Aorta (tissue), 5 donors: ENCODE data around the gene CXCL3. TPM values are rescaled to one million over a fixed set of nuclear protein-coding genes. Genes with fewer than 3 reads are reported as not detected.

ENCODE experiments used
- ATAC-seq: fragments of 200-7000 bp; cut with Tn5 transposase; one replicate; pipeline ENCODE4 v1.9.1; 2022; ENCODE audit warnings: moderate library complexity; ENCODE audit not compliant: low FRiP score
- DNase-seq, 2 donors: peaks; one replicate each; pipeline ENCODE4 v3.0.0-alpha.2; 2020
- H3K27ac ChIP-seq, 2 donors: one replicate each; pipeline ENCODE4 v1.5.1; 2013; ENCODE audit warnings: low read length in 2 of 2, mild to moderate bottlenecking in 2 of 2, moderate library complexity in 2 of 2, control low read depth in 1 of 2, inconsistent platforms in 1 of 2, low read depth in 1 of 2
- H3K27me3 ChIP-seq, 2 donors: one replicate each; pipeline ENCODE4 v1.6.1; 2013; ENCODE audit warnings: control low read depth in 1 of 2, low read length in 1 of 2, mild to moderate bottlenecking in 1 of 2, moderate library complexity in 1 of 2; ENCODE audit not compliant: insufficient read depth in 2 of 2, control insufficient read depth in 1 of 2
- H3K36me3 ChIP-seq, 2 donors: one replicate each; pipeline ENCODE4 v1.6.1; 2013; ENCODE audit warnings: control low read depth in 1 of 2, low read length in 1 of 2, mild to moderate bottlenecking in 1 of 2; ENCODE audit not compliant: insufficient read depth in 2 of 2, control insufficient read depth in 1 of 2
- H3K4me1 ChIP-seq, 2 donors: one replicate each; pipeline ENCODE4 v1.6.1; 2013; ENCODE audit warnings: low read length in 2 of 2, control low read depth in 1 of 2, mild to moderate bottlenecking in 1 of 2, moderate library complexity in 1 of 2; ENCODE audit not compliant: insufficient read depth in 2 of 2, control insufficient read depth in 1 of 2
- H3K4me3 ChIP-seq, 2 donors: one replicate each; pipeline ENCODE4 v1.5.1; 2013; ENCODE audit warnings: low read length in 2 of 2, control low read depth in 1 of 2, mild to moderate bottlenecking in 1 of 2
- H3K9me3 ChIP-seq: one replicate; pipeline ENCODE4 v1.6.1; 2013; ENCODE audit warnings: mild to moderate bottlenecking, low read length; ENCODE audit not compliant: control insufficient read depth
- WGBS, 2 donors: extraction: QIAGEN DNeasy Blood & Tissue Kit; methylation state at CpG; one replicate each; pipeline ENCODE4 v1.1.7; 2013; 5-methylcytosine and 5-hydroxymethylcytosine counted together
- intact Hi-C, 2 donors: fragments of 100-400 bp; cut with DNase I; formaldehyde crosslinking; loops; one replicate each; pipeline versions ENCODE4 v1.14.2 to v1.15.0; 2022
- polyA plus RNA-seq, 2 donors: library from polyadenylated mRNA; stranded (reverse); fragments of 200-250 nt; gene quantifications; one replicate each; pipeline ENCODE4 v1.2.3, GENCODE V29; 2013
- total RNA-seq, 2 donors: library from RNA; stranded (reverse); fragmentation: NEBNext Ultra II Directional; extraction: Animal tissue kit (Norgen Biotek cat#: 25700); gene quantifications; one replicate each; pipeline ENCODE4 v1.2.1, GENCODE V29; 2021
- donor health status: healthy with polysubstance abuse.
- donor health status: Bipolar disorder and iron deficiency.
- donor health status: DM: no; HTN: no; CAD: no.
- donor health status: DM: no; HTN: no; CAD: no.
- donor health status: DM: yes; HTN: yes; CAD: no.

CXCL3 gene
- total and polyA plus RNA-seq, 4 donors: 0.64 to 12.1 (median 2.3) TPM

DNA sequence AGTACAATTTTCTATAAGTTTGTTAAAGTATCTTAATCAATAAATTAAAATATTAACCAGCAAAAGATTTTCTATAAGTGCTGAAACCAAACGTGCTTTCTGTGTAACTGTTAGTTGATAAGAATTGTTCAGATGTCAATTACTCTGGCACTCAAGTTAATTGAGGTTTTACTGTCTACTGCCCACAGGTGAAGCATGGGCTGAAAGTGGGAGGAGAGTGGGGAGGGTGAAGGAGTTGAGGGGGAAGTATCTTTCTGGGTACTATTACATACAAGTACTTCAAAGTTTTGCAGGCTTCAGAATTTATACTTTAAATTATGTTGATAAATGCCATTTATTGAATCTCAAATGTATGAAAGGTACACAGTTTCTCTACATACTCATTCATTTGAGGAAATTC, 19.1 kb upstream of the CXCL3 start:
- H3K36me3 ChIP-seq: no peaks in the 10 kb centered on the region
- H3K27me3 ChIP-seq: no peaks in the 10 kb centered on the region
- ATAC-seq: no peak
- no peak overlapping the region for H3K27ac ChIP-seq
- intact Hi-C loops: no loop called here
- peaks cover 2% of the 10 kb centered on the region for H3K9me3 ChIP-seq
- WGBS, 2 donors: 57 to 65% methylated on average over 1 of the region's 1 CpG
- no peaks in the 10 kb centered on the region for H3K4me1 ChIP-seq
- no peak for DNase-seq
- no peak overlapping the region for H3K4me3 ChIP-seq

DNA sequence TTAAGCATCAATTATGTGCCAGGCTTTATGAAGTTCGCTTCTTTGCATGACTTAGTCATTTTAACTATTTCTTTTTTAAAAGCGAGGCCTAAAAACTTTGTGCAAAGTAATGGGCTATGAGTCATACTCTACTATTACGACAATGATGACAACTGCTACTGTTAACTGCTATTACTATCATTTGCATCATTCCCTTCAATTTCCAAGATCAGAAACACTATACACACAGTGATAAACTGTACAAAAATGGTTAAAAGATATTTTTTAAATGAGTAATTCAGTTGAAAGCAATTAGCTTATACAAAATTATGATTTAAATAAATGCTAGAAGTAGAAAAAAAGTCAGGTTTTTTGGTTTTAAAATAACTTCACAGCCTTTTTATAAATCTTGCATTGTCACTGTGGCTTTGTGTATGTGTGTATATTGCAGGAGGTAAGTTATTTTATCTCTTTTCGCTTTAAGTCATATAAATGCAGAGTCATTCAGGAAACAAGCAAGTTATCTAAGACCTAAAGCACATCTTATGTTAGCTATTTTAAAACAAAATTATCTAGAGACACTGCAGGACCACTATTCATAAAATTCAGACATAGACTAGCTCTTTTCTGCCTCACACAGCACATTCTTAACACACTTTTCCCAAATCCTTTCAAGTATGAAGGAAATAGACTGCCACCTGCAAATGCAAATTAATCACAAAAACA, 18.5 kb upstream of the CXCL3 start:
- no peaks in the 10 kb centered on the region for H3K27me3 ChIP-seq
- no peak for DNase-seq
- H3K4me1 ChIP-seq: no peaks in the 10 kb centered on the region
- no peak overlapping the region for H3K27ac ChIP-seq
- intact Hi-C loops: no loop called here
- no peak overlapping the region for H3K4me3 ChIP-seq
- H3K36me3 ChIP-seq: no peaks in the 10 kb centered on the region
- H3K9me3 ChIP-seq: peaks cover 2% of the 10 kb centered on the region
- WGBS, 2 donors: 80% methylated on average over 4 of the region's 4 CpGs
- ATAC-seq: no peak

DNA sequence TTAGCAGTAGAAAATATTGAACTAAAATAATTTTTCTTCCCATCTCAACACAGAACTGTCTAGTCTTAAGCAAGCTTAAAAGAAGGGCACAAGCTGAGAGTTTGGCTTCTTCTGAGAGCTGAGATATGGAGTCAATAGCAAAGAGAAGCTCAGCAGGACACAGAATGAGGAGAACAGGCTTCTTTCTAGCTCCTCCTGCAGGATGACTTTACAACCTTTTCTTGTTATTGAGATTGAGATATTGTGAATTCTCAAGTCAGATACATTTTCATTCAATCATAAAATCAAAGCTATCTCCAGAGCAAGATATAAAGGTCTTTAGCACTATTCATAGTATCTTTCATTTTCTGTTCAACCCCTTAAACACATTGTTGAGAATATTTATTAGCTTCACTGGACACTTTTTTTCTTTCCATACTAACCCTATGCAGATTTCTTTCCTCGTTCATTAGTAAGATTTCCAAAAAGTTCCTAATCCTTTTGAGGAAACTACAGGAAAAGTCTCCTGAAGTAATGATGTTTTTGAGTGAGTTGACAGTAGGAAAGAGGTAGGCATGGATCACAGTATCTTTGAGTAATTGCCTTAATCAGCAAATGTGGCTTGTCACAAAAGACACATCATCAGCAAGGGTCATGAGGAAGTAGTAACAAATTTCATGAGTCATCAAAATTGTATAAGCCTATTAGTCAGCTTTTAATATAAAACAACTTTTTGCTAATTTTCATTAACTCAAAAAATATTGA, 17.8 kb upstream of the CXCL3 start:
- H3K36me3 ChIP-seq: no peaks in the 10 kb centered on the region
- DNase-seq (no peak), ATAC-seq (no peak)
- no peaks in the 10 kb centered on the region for H3K27me3 ChIP-seq
- intact Hi-C loops: no loop called here
- H3K27ac ChIP-seq: no peak overlapping the region
- 0% methylated on average over 1 of the region's 1 CpG for WGBS, 2 donors
- no peaks in the 10 kb centered on the region for H3K4me1 ChIP-seq
- no peak overlapping the region for H3K4me3 ChIP-seq
- peaks cover under 1% of the 10 kb centered on the region for H3K9me3 ChIP-seq

DNA sequence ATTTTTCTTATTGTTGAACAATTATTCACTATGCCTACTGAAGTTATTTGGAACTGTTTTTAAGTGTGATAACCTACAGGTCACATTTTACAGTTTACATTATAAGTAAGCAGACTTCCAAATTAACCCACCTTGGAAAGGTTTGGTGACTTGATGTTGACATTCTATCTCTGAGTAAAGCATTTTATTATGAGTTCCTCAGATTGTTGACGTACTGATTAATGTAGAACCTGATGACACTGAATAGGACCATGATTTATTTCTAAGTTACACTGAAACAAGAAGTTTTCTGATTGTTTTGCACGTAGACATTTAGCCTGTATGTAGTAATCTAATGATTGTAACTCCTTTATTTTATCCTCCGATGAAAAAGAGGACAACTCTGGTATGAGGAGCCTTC, 17.0 kb upstream of the CXCL3 start:
- Histone ChIP-seq H3K4me3 (no peak overlapping the region), H3K9me3 (no peaks in the 10 kb centered on the region), H3K4me1 (no peaks in the 10 kb centered on the region), H3K36me3 (no peaks in the 10 kb centered on the region), H3K27ac (no peak overlapping the region), H3K27me3 (no peaks in the 10 kb centered on the region)
- intact Hi-C loops: no loop called here
- no peak for ATAC-seq
- no peak for DNase-seq
- WGBS, 2 donors: 72 to 73% methylated on average over 3 of the region's 3 CpGs

DNA sequence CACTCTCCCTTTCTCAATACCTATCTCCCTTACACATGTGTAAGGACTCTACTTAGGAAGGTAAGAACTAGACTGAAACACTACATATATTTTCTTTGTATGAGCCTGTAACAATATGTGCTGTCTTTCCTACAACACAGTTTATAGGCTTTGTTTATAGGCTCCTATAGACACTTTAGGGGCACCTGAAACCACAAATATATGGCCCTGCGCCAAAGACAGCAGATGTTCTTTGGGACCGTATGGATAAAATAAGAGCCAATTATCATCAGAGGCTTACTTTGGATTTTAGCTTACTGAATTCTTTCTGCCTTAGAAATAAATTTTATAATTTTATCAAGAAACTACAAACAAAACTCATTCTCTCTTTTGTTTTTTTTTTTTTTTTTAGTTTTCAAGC, 16.6 kb upstream of the CXCL3 start:
- H3K4me1 ChIP-seq: no peaks in the 10 kb centered on the region
- WGBS, 2 donors: 70 to 71% methylated on average over 2 of the region's 2 CpGs
- no peak overlapping the region for H3K4me3 ChIP-seq
- no peaks in the 10 kb centered on the region for H3K9me3 ChIP-seq
- ATAC-seq (no peak), DNase-seq (no peak)
- no peaks in the 10 kb centered on the region for H3K36me3 ChIP-seq
- no peaks in the 10 kb centered on the region for H3K27me3 ChIP-seq
- H3K27ac ChIP-seq: no peak overlapping the region
- intact Hi-C loops: no loop called here

DNA sequence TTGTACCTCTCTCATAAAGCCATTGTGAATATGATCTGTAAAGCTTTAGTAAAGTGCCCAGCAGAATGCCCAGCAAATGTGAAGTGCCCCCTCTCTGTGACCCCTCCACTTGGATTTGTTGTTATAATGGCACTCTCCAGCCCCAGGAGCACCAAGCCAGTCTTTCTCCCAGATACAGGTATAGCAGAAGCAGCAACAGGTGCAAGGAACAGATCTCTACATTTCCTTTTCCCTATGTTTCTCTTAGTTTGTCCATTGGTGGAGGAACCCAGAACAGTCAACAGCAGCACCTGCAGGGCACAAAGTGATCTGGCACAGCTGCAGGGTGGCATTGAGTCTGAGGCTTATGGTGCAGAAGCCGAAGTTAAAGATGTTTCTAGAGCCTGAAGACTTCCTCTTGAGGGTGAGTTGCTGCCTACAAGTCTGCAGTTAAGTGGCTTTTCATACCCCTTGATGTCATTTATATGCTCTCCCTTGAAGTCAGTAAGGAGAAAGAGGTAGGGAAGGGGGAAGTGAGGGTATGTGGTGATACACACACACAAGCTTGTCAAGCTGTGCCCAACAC, 16.1 kb upstream of the CXCL3 start:
- Histone ChIP-seq H3K27ac (no peak overlapping the region), H3K36me3 (no peaks in the 10 kb centered on the region), H3K27me3 (no peaks in the 10 kb centered on the region), H3K4me1 (no peaks in the 10 kb centered on the region), H3K4me3 (no peak overlapping the region), H3K9me3 (no peaks in the 10 kb centered on the region)
- ATAC-seq (no peak), DNase-seq (no peak)
- 79 to 81% methylated on average over 1 of the region's 1 CpG for WGBS, 2 donors
- intact Hi-C loops: no loop called here

DNA sequence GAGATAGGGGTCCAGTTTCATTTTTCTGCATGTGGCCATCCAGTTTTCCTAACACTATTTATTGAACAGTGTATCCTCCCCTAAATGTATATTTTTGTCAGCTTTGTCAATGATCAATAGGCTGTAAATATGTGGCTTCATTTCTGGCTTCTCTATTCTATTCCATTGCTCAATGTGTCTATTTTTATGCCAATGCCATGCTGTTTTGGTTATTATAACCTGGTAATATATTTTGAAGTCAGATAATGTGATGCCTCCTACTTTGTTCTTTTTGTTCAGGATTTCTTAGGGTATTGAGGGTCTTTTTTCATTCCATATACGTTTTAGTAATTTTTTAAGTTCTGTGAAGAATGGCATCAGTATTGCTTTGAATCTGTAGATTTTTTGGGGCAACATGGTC, 8.7 kb upstream of the CXCL3 start:
- H3K4me1 ChIP-seq: no peaks in the 10 kb centered on the region
- H3K4me3 ChIP-seq: no peak overlapping the region
- no peaks in the 10 kb centered on the region for H3K36me3 ChIP-seq
- ATAC-seq: no peak
- 67 to 70% methylated on average over 1 of the region's 1 CpG for WGBS, 2 donors
- intact Hi-C loops: loop anchor here in 1 of 2 donors (10.0 kb wide), 1 partner anchor 52 kb away; the partner anchor contains the start of gene CXCL5
- H3K9me3 ChIP-seq: no peaks in the 10 kb centered on the region
- no peaks in the 10 kb centered on the region for H3K27me3 ChIP-seq
- H3K27ac ChIP-seq: no peak overlapping the region
- no peak for DNase-seq

DNA sequence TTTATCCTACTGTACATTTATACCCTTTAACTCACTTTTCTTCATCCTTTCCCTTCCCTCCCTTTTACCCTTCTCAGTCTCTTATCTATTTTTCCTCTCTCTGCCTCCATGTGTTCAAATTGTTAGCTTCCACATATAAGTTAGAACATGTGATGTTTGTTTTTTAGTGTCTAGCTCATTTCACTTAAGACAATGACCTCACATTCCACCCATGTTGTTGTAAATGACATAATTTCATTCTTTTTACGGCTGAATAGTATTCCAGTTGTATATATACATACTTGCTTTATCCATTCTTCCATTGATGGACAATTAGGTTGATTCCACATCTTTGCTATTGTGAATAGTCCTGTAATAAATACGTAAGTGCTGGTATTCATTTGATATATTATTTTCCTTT, 7.3 kb upstream of the CXCL3 start:
- no peaks in the 10 kb centered on the region for H3K4me1 ChIP-seq
- intact Hi-C loops: loop anchor here in 1 of 2 donors (10.0 kb wide), 1 partner anchor 51 kb away; the partner anchor contains the start of gene CXCL5
- H3K27me3 ChIP-seq: no peaks in the 10 kb centered on the region
- H3K36me3 ChIP-seq: no peaks in the 10 kb centered on the region
- ATAC-seq (no peak), DNase-seq (no peak)
- H3K9me3 ChIP-seq: no peaks in the 10 kb centered on the region
- H3K4me3 ChIP-seq: no peak overlapping the region
- no peak overlapping the region for H3K27ac ChIP-seq
- WGBS, 2 donors: 82 to 84% methylated on average over 2 of the region's 2 CpGs
